Measurements from ENCODE around the gene TBK1. TPM values are rescaled to one million over a fixed set of nuclear protein-coding genes. Genes with fewer than 3 reads are reported as not detected.
A peak's percentile ranks its signal among the peaks of the same experiment; 100 is the strongest.

The TBK1 gene
- total and polyA plus RNA-seq, 2 of the 13 experiments (the other 11 are each of a cell fraction or from before 2014, with no cell fraction given) = 10.3 to 25.2 TPM

GRCh38 chr12:64403707-64404469, 48.0 kb upstream of the TBK1 start, which contains the start of gene XPOT (continued):
- no peak for TF ChIP-seq ZNF263 (CRISPR knock-in tag; IDR thresholded peaks at IDR 0.05)
- TF ChIP-seq RELA (CRISPR knock-in tag; IDR thresholded peaks at IDR 0.05) = no peak
- TF ChIP-seq SCMH1 (CRISPR knock-in tag; IDR thresholded peaks at IDR 0.05; ENCODE audit: borderline replicate concordance) = no peak
- TF ChIP-seq ZMYM3 (CRISPR knock-in tag; IDR thresholded peaks at IDR 0.05) = no peak
- peak; percentile 93 for TF ChIP-seq GABPB1 (CRISPR knock-in tag; IDR thresholded peaks at IDR 0.05)
- no peak for TF ChIP-seq ZNF614 (CRISPR knock-in tag; IDR thresholded peaks at IDR 0.05; ENCODE audit: borderline replicate concordance)
- no peak for TF ChIP-seq MTA1 (CRISPR knock-in tag; IDR thresholded peaks at IDR 0.05; ENCODE audit: borderline replicate concordance)
- TF ChIP-seq, protein P1, sequence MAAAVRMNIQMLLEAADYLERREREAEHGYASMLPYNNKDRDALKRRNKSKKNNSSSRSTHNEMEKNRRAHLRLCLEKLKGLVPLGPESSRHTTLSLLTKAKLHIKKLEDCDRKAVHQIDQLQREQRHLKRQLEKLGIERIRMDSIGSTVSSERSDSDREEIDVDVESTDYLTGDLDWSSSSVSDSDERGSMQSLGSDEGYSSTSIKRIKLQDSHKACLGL (CRISPR knock-in tag; IDR thresholded peaks at IDR 0.05) = peak; percentile 11; the same call in 1 of the 2 replicates
- TF ChIP-seq THAP7 (CRISPR knock-in tag; IDR thresholded peaks at IDR 0.05) = 0 out of 2 replicates have a peak, but pooled peaks have one; percentile 66
- TF ChIP-seq ZSCAN12 (CRISPR knock-in tag; IDR thresholded peaks at IDR 0.05) = no peak
- TF ChIP-seq ZNF546 (CRISPR knock-in tag; conservative IDR thresholded peaks at IDR 0.05) = no peak
- no peak for TF ChIP-seq TCF7L2 (IDR thresholded peaks at IDR 0.05; ENCODE audit: low read depth, low read length)
- TF ChIP-seq BRD4 (CRISPR knock-in tag; IDR thresholded peaks at IDR 0.05) = 0 out of 2 replicates have a peak, but pooled peaks have one; percentile 8
- 0 out of 2 replicates have a peak, but pooled peaks have one; percentile 12 for TF ChIP-seq DR1 (CRISPR knock-in tag; IDR thresholded peaks at IDR 0.05)
- TF ChIP-seq AHR (CRISPR knock-in tag; IDR thresholded peaks at IDR 0.05) = no peak
- TF ChIP-seq CCAR2 (optimal IDR thresholded peaks at IDR 0.05; ENCODE audit: low read depth, low read length) = no peak
- TF ChIP-seq MZF1 (CRISPR knock-in tag; IDR thresholded peaks at IDR 0.05; ENCODE audit: borderline replicate concordance) = no peak
- TF ChIP-seq, protein P2, sequence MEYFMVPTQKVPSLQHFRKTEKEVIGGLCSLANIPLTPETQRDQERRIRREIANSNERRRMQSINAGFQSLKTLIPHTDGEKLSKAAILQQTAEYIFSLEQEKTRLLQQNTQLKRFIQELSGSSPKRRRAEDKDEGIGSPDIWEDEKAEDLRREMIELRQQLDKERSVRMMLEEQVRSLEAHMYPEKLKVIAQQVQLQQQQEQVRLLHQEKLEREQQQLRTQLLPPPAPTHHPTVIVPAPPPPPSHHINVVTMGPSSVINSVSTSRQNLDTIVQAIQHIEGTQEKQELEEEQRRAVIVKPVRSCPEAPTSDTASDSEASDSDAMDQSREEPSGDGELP (IDR thresholded peaks at IDR 0.05; ENCODE audit: borderline replicate concordance, low read depth) = no peak
- no peak for TF ChIP-seq PLRG1 (conservative IDR thresholded peaks at IDR 0.05)
- TF ChIP-seq ZNF143 (CRISPR knock-in tag; IDR thresholded peaks at IDR 0.05) = peak; percentile 92
- TF ChIP-seq PRPF4 (IDR thresholded peaks at IDR 0.05; ENCODE audit: low read depth, low read length, poor library complexity, severe bottlenecking) = no peak
- TF ChIP-seq SNAI1 (CRISPR knock-in tag; IDR thresholded peaks at IDR 0.05; ENCODE audit: borderline replicate concordance) = no peak
- TF ChIP-seq NR0B2 (CRISPR knock-in tag; IDR thresholded peaks at IDR 0.05) = 0 out of 2 replicates have a peak, but pooled peaks have one; percentile 42
- TF ChIP-seq SKI (IDR thresholded peaks at IDR 0.05; ENCODE audit: partially characterized antibody) = peak; percentile 82
- TF ChIP-seq ZNF354B (CRISPR knock-in tag; IDR thresholded peaks at IDR 0.05) = no peak
- TF ChIP-seq CBFB (CRISPR knock-in tag; IDR thresholded peaks at IDR 0.05) = no peak
- no peak for TF ChIP-seq ZNF296 (CRISPR knock-in tag; conservative IDR thresholded peaks at IDR 0.05)
- TF ChIP-seq TBX2 (CRISPR knock-in tag; IDR thresholded peaks at IDR 0.05; ENCODE audit: borderline replicate concordance) = no peak
- TF ChIP-seq TERF1 (CRISPR knock-in tag; IDR thresholded peaks at IDR 0.05) = no peak
